OCI-LY1 (cell line): Measurements from ENCODE around the gene FYTTD1.

Experiments
- H2AFZ ChIP-seq: fragments of 200-600 bp; sonication (generic), shearing (Covaris generic); 2 replicates; pipeline ENCODE4 v1.6.0; 2014; ENCODE audit warnings: antibody characterized with exemption, mild to moderate bottlenecking, low read length
- H3F3A ChIP-seq: fragments of 200-600 bp; sonication (generic), shearing (Covaris generic); 2 replicates; pipeline ENCODE4 v1.6.0; 2014; ENCODE audit warnings: mild to moderate bottlenecking, antibody characterized with exemption, low read length, moderate library complexity; ENCODE audit not compliant: insufficient read depth
- H3K27ac ChIP-seq: fragments of 200-600 bp; sonication (generic); 2 replicates; pipeline ENCODE4 v1.5.1; 2014; ENCODE audit warnings: low read length, mixed run types, mild to moderate bottlenecking, low read depth; ENCODE audit not compliant: poor library complexity, severe bottlenecking
- H3K27me3 ChIP-seq: fragments of 200-600 bp; sonication (generic); 2 replicates; pipeline ENCODE4 v1.6.0; 2014; ENCODE audit warnings: antibody characterized with exemption, mild to moderate bottlenecking, low read length, moderate library complexity; ENCODE audit not compliant: insufficient read depth
- H3K36me3 ChIP-seq: fragments of 200-600 bp; sonication (generic); 2 replicates; pipeline ENCODE4 v1.6.1; 2014; ENCODE audit warnings: mild to moderate bottlenecking, antibody characterized with exemption, low read length, moderate library complexity, mixed read lengths; ENCODE audit not compliant: insufficient read depth
- H3K4me1 ChIP-seq: fragments of 200-600 bp; sonication (generic); 2 replicates; pipeline ENCODE4 v1.5.1; 2014; ENCODE audit warnings: mild to moderate bottlenecking, low read length, moderate library complexity; ENCODE audit not compliant: insufficient read depth, severe bottlenecking
- H3K4me2 ChIP-seq: fragments of 200-600 bp; sonication (generic), shearing (Covaris generic); 2 replicates; pipeline ENCODE4 v1.6.1; 2014; ENCODE audit warnings: low read length
- H3K4me3 ChIP-seq: fragments of 200-600 bp; sonication (generic); 2 replicates; pipeline ENCODE4 v1.5.1; 2014; ENCODE audit warnings: low read length, low read depth, mild to moderate bottlenecking, mixed read lengths; ENCODE audit not compliant: poor library complexity, severe bottlenecking
- H3K79me2 ChIP-seq: fragments of 200-600 bp; shearing (Covaris generic); 2 replicates; pipeline ENCODE4 v1.6.1; 2016; ENCODE audit warnings: mixed run types, low read length, mixed read lengths; ENCODE audit not compliant: insufficient read depth
- H3K9ac ChIP-seq: fragments of 200-600 bp; sonication (generic), shearing (Covaris generic); 2 replicates; pipeline ENCODE4 v1.6.1; 2014; ENCODE audit warnings: mild to moderate bottlenecking, low read length, mixed read lengths
- H3K9me2 ChIP-seq: fragments of 200-600 bp; sonication (generic), shearing (Covaris generic); 2 replicates; pipeline ENCODE4 v1.6.1; 2014; ENCODE audit warnings: low read depth, mild to moderate bottlenecking, low read length, mixed read lengths
- H3K9me3 ChIP-seq: fragments of 200-600 bp; shearing (Covaris generic); 2 replicates; pipeline ENCODE4 v1.6.1; 2014; ENCODE audit warnings: low read length, mixed read lengths
- H4K20me1 ChIP-seq: fragments of 200-600 bp; sonication (generic), shearing (Covaris generic); 2 replicates; pipeline ENCODE4 v1.6.0; 2016; ENCODE audit warnings: mild to moderate bottlenecking, low read length; ENCODE audit not compliant: insufficient read depth
- CTCF ChIP-seq: fragments of 200-600 bp; sonication (generic), shearing (Covaris generic); IDR thresholded peaks from 2 replicates; pipeline ENCODE4 v1.5.1; 2017; ENCODE audit warnings: mild to moderate bottlenecking, antibody characterized with exemption, low read length, moderate library complexity, mixed read lengths
- EZH2 ChIP-seq: fragments of 200-600 bp; sonication (generic), shearing (Covaris generic); IDR thresholded peaks from 2 replicates; pipeline ENCODE4 v1.8.0; 2017; ENCODE audit warnings: borderline replicate concordance, mixed run types, mild to moderate bottlenecking, antibody characterized with exemption, low read length, moderate library complexity, mixed read lengths

The FYTTD1 gene

GRCh38 chr3:197810901-197811300 is 61.2 kb downstream of the FYTTD1 start:
- no peak overlapping the region for H2AFZ ChIP-seq
- TF ChIP-seq EZH2 (no peak), CTCF (no peak)
- no peaks in the 10 kb centered on the region for H3K9me3 ChIP-seq
- H3K4me2 ChIP-seq, result no peak overlapping the region
- H3K27me3 ChIP-seq, result no peaks in the 10 kb centered on the region
- H3K79me2 ChIP-seq, result peaks cover 80% of the 10 kb centered on the region
- no peaks in the 10 kb centered on the region for H4K20me1 ChIP-seq
- peaks cover 12% of the 10 kb centered on the region for H3K36me3 ChIP-seq
- no peak overlapping the region for H3K4me3 ChIP-seq
- H3K9ac ChIP-seq, result no peak overlapping the region
- H3F3A ChIP-seq, result no peaks in the 10 kb centered on the region
- H3K9me2 ChIP-seq, result no peaks in the 10 kb centered on the region
- H3K27ac ChIP-seq, result no peak overlapping the region
- H3K4me1 ChIP-seq, result peaks cover 23% of the 10 kb centered on the region

GRCh38 chr3:197811343-197811742 is 61.7 kb downstream of the FYTTD1 start:
- H3F3A ChIP-seq, result no peaks in the 10 kb centered on the region
- H3K27ac ChIP-seq, result no peak overlapping the region
- H3K4me2 ChIP-seq, result no peak overlapping the region
- no peaks in the 10 kb centered on the region for H3K9me3 ChIP-seq
- TF ChIP-seq EZH2, result no peak
- no peak for TF ChIP-seq CTCF
- H2AFZ ChIP-seq, result no peak overlapping the region
- no peaks in the 10 kb centered on the region for H4K20me1 ChIP-seq
- H3K27me3 ChIP-seq, result no peaks in the 10 kb centered on the region
- H3K4me3 ChIP-seq, result no peak overlapping the region
- peaks cover 23% of the 10 kb centered on the region for H3K4me1 ChIP-seq
- H3K79me2 ChIP-seq, result peaks cover 82% of the 10 kb centered on the region
- peaks cover 16% of the 10 kb centered on the region for H3K36me3 ChIP-seq
- no peaks in the 10 kb centered on the region for H3K9me2 ChIP-seq
- no peak overlapping the region for H3K9ac ChIP-seq

- H3K9me2 ChIP-seq, result no peaks in the 10 kb centered on the region
- H3K27me3 ChIP-seq, result no peaks in the 10 kb centered on the region
- no peak overlapping the region for H2AFZ ChIP-seq
- peaks cover 9% of the 10 kb centered on the region for H3K4me1 ChIP-seq
- H3K36me3 ChIP-seq, result peaks cover 18% of the 10 kb centered on the region
- H3K79me2 ChIP-seq, result peaks cover 75% of the 10 kb centered on the region
- H3K4me2 ChIP-seq, result no peak overlapping the region
- TF ChIP-seq EZH2, result no peak
- no peak for TF ChIP-seq CTCF
- H3K4me3 ChIP-seq, result no peak overlapping the region
- no peak overlapping the region for H3K27ac ChIP-seq
- no peaks in the 10 kb centered on the region for H4K20me1 ChIP-seq
- H3K9ac ChIP-seq, result no peak overlapping the region
- H3F3A ChIP-seq, result no peaks in the 10 kb centered on the region
- no peaks in the 10 kb centered on the region for H3K9me3 ChIP-seq
Measured at GRCh38 chr3:197814372-197814771, 64.7 kb downstream of the FYTTD1 start.
